ENCODE results near the gene SLITRK4.

The SLITRK4 gene

GRCh38 chrX:143635915-143636314, at the start of gene SLITRK4:
TSS of gene SLITRK4 (minus strand) at chrX:143636101. CDS start at chrX:143631108, 4,993 bp downstream.
- peak; percentile 67 for DNase-seq (ENCODE audit: low spot score)

GRCh38 chrX:143683486-143683885, 47.6 kb upstream of the SLITRK4 start:
- no peak for DNase-seq (ENCODE audit: low spot score)

- no peak for DNase-seq (ENCODE audit: low spot score)
Observed at GRCh38 chrX:143674926-143675325, 39.0 kb upstream of the SLITRK4 start.

- DNase-seq (ENCODE audit: low spot score): no peak
Observed at GRCh38 chrX:143669395-143669794, 33.5 kb upstream of the SLITRK4 start.

GRCh38 chrX:143664302-143664701, 28.4 kb upstream of the SLITRK4 start:
- no peak for DNase-seq (ENCODE audit: low spot score)

- DNase-seq (ENCODE audit: low spot score): no peak
Observed at GRCh38 chrX:143663755-143664154, 27.9 kb upstream of the SLITRK4 start.

- no peak for DNase-seq (ENCODE audit: low spot score)
Observed at GRCh38 chrX:143661286-143661685, 25.4 kb upstream of the SLITRK4 start.

GRCh38 chrX:143648705-143649104, 12.8 kb upstream of the SLITRK4 start:
- no peak for DNase-seq (ENCODE audit: low spot score)

GRCh38 chrX:143642426-143642825, 6.5 kb upstream of the SLITRK4 start:
- no peak for DNase-seq (ENCODE audit: low spot score)

GRCh38 chrX:143636831-143637230, 930 bp upstream of the SLITRK4 start:
- no peak for DNase-seq (ENCODE audit: low spot score)

- peak; percentile 58 for DNase-seq (ENCODE audit: low spot score)
Observed at GRCh38 chrX:143634663-143635455, 1.0 kb downstream of the SLITRK4 start.

- DNase-seq (ENCODE audit: low spot score): peak; percentile 42
Observed at GRCh38 chrX:143634309-143634662, 1.6 kb downstream of the SLITRK4 start.

GRCh38 chrX:143633461-143634308, 2.2 kb downstream of the SLITRK4 start:
- DNase-seq (ENCODE audit: low spot score): peak; percentile 53

GRCh38 chrX:143632625-143633410, 3.1 kb downstream of the SLITRK4 start:
- DNase-seq (ENCODE audit: low spot score): no peak

- no peak for DNase-seq (ENCODE audit: low spot score)
Observed at GRCh38 chrX:143623657-143624056, 12.2 kb downstream of the SLITRK4 start.

GRCh38 chrX:143621276-143621675, 14.6 kb downstream of the SLITRK4 start:
- DNase-seq (ENCODE audit: low spot score): no peak

GRCh38 chrX:143615851-143616250, 20.1 kb downstream of the SLITRK4 start:
- DNase-seq (ENCODE audit: low spot score): no peak

GRCh38 chrX:143601809-143602208, 34.1 kb downstream of the SLITRK4 start:
- no peak for DNase-seq (ENCODE audit: low spot score)

- no peak for DNase-seq (ENCODE audit: low spot score)
Observed at GRCh38 chrX:143581240-143581639, 54.7 kb downstream of the SLITRK4 start.

GRCh38 chrX:143580266-143580665, 55.6 kb downstream of the SLITRK4 start:
- no peak for DNase-seq (ENCODE audit: low spot score)

Measured in ecto neural progenitor cell (in vitro differentiated cells).